Measurements from ENCODE around the gene IQCK. TPM values are rescaled to one million over a fixed set of nuclear protein-coding genes. Genes with fewer than 3 reads are reported as not detected.

IQCK gene
- total RNA-seq, 2 donors from 2014 or later = 17.5 to 18.1 TPM

GRCh38 chr16:19722269-19722952 lies 4.3 kb downstream of the IQCK start:
- Histone ChIP-seq H3K9me3 (no peaks in the 10 kb centered on the region), H3K27me3 (replicated peaks; ENCODE audit: insufficient read depth) (no peaks in the 10 kb centered on the region), H3K4me1 (ENCODE audit: control insufficient read depth in 1 of 2, low read depth in 2 of 2) (peaks cover 0 to 7% of the 10 kb centered on the region in 2 donors), H3K4me3 (no peak overlapping the region), H3K36me3 (no peaks in the 10 kb centered on the region), H3K27ac (no peak overlapping the region)
- DNase-seq (ENCODE audit: low spot score) = no peak
- no peak for ATAC-seq (ENCODE audit: insufficient number of reproducible peaks, low FRiP score, low read depth)
- no peak for TF ChIP-seq CTCF (IDR thresholded peaks at IDR 0.05)

- no peak for TF ChIP-seq CTCF (IDR thresholded peaks at IDR 0.05)
- ATAC-seq (ENCODE audit: insufficient number of reproducible peaks, low FRiP score, low read depth) = no peak
Measured at GRCh38 chr16:19722981-19723380, 4.9 kb downstream of the IQCK start.

GRCh38 chr16:19728636-19728965 lies 10.5 kb downstream of the IQCK start:
- Histone ChIP-seq H3K9me3 (no peaks in the 10 kb centered on the region), H3K36me3 (no peaks in the 10 kb centered on the region), H3K4me1 (ENCODE audit: control insufficient read depth in 1 of 2, low read depth in 2 of 2) (no peaks in the 10 kb centered on the region), H3K27ac (no peak overlapping the region), H3K27me3 (replicated peaks; ENCODE audit: insufficient read depth) (no peaks in the 10 kb centered on the region), H3K4me3 (no peak overlapping the region)
- ATAC-seq (ENCODE audit: insufficient number of reproducible peaks, low FRiP score, low read depth) (no peak), DNase-seq (ENCODE audit: low spot score) (no peak)
- no peak for TF ChIP-seq CTCF (IDR thresholded peaks at IDR 0.05)

More at GRCh38 chr16:19722981-19723380, 4.9 kb downstream of the IQCK start:
- Histone ChIP-seq H3K27ac (no peak overlapping the region), H3K27me3 (replicated peaks; ENCODE audit: insufficient read depth) (no peaks in the 10 kb centered on the region), H3K36me3 (no peaks in the 10 kb centered on the region), H3K4me1 (ENCODE audit: control insufficient read depth in 1 of 2, low read depth in 2 of 2) (peaks cover 0 to 7% of the 10 kb centered on the region in 2 donors), H3K4me3 (no peak overlapping the region), H3K9me3 (no peaks in the 10 kb centered on the region)
- DNase-seq (ENCODE audit: low spot score) = no peak

GRCh38 chr16:19733551-19733950 lies 15.5 kb downstream of the IQCK start:
- no peak for DNase-seq (ENCODE audit: low spot score)
- Histone ChIP-seq H3K27ac (no peak overlapping the region), H3K4me3 (no peak overlapping the region), H3K9me3 (no peaks in the 10 kb centered on the region), H3K27me3 (replicated peaks; ENCODE audit: insufficient read depth) (no peaks in the 10 kb centered on the region), H3K4me1 (ENCODE audit: control insufficient read depth in 1 of 2, low read depth in 2 of 2) (peaks cover 0 to 12% of the 10 kb centered on the region in 2 donors), H3K36me3 (no peaks in the 10 kb centered on the region)
- no peak for TF ChIP-seq CTCF (IDR thresholded peaks at IDR 0.05)
- ATAC-seq (ENCODE audit: insufficient number of reproducible peaks, low FRiP score, low read depth) = no peak

- no peak overlapping the region for H3K27ac ChIP-seq
- H3K4me1 ChIP-seq (ENCODE audit: control insufficient read depth in 1 of 2, low read depth in 2 of 2) = peaks cover 0 to 12% of the 10 kb centered on the region in 2 donors
- no peaks in the 10 kb centered on the region for H3K36me3 ChIP-seq
- DNase-seq (ENCODE audit: low spot score) = no peak
- H3K27me3 ChIP-seq (replicated peaks; ENCODE audit: insufficient read depth) = no peaks in the 10 kb centered on the region
- H3K9me3 ChIP-seq = no peaks in the 10 kb centered on the region
- no peak for ATAC-seq (ENCODE audit: insufficient number of reproducible peaks, low FRiP score, low read depth)
- TF ChIP-seq CTCF (IDR thresholded peaks at IDR 0.05) = no peak
- H3K4me3 ChIP-seq = no peak overlapping the region
Measured at GRCh38 chr16:19735074-19735867, 17.2 kb downstream of the IQCK start.
